ENCODE measurements around the gene HMGCS2. TPM values are rescaled to one million over a fixed set of nuclear protein-coding genes. Genes with fewer than 3 reads are reported as not detected.

Gene HMGCS2
- not detected in 2 replicates for total RNA-seq

DNA sequence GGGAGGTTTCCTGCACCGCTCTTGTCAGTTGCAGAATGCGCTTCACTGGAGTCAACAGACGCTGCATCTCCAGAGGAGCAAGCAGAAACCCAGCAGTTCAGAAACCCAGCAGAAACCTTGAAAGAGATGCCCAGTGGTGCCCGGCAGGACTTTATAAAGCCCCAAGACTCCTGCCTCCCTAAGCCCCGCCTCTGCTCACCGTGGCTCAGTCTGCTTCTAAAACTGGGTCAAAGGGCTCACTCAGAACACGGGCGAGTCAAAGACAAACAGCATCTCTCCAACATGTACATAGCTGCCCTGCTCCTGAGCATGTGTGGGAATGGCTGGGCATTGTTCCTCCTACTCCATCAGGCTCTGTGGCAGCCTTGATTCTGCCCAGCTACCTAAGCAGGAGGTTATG lies at the start of gene HMGCS2:
TSS of gene HMGCS2 (minus strand) at position 128 of the 400 bp plus-strand sequence. CDS start at position 67, 61 bp downstream.
- no peak for DNase-seq (ENCODE audit: low read depth)
- H3K4me3 ChIP-seq (ENCODE audit: low read depth, low read length), result no peak within 1 kb of the TSS
- TF ChIP-seq, protein P1, sequence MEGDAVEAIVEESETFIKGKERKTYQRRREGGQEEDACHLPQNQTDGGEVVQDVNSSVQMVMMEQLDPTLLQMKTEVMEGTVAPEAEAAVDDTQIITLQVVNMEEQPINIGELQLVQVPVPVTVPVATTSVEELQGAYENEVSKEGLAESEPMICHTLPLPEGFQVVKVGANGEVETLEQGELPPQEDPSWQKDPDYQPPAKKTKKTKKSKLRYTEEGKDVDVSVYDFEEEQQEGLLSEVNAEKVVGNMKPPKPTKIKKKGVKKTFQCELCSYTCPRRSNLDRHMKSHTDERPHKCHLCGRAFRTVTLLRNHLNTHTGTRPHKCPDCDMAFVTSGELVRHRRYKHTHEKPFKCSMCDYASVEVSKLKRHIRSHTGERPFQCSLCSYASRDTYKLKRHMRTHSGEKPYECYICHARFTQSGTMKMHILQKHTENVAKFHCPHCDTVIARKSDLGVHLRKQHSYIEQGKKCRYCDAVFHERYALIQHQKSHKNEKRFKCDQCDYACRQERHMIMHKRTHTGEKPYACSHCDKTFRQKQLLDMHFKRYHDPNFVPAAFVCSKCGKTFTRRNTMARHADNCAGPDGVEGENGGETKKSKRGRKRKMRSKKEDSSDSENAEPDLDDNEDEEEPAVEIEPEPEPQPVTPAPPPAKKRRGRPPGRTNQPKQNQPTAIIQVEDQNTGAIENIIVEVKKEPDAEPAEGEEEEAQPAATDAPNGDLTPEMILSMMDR (IDR thresholded peaks at IDR 0.05; ENCODE audit: insufficient read depth, low read depth, low read length), result no peak

DNA sequence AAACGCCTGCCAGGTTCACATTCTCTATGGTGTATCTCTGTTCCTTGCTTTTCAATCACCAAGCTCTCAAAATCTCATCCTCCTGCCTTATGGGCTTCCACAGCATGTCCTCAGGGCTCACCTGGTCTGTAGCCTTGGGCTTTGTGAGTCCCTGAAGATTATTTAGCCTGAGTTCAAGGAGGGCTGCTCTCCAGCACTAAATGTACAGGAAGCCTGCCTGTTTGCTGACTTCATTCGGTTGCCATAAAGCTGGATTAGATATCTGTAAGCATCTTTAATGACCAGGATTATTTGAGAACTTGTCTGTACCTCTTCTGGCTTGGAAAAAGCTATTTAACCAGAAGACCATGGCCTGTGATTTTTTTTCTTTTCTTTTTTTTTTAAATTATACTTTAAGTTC lies 49.5 kb upstream of the HMGCS2 start:
- TF ChIP-seq, protein P1 (IDR thresholded peaks at IDR 0.05; ENCODE audit: insufficient read depth, low read depth, low read length), result no peak
- no peak overlapping the region for H3K4me3 ChIP-seq (ENCODE audit: low read depth, low read length)
- DNase-seq (ENCODE audit: low read depth), result peak; percentile 76

DNA sequence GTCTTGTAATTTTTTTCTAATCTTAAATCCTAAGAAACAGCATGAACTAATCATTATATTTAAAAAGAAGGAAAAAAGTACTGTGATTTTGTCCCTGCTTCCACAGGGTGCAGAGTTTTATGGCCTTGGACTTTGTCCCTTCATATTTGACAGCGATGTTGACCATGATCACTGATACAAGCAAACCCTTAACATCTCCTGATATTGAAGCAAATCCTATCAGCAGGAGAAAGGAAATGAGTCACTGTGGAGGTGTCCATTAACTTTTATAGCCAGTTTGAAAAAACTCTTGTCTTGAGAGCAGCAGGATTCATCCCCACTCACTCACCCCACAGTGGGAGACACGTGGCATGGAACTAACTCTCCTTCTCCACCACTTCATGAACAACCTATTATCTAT lies 47.7 kb upstream of the HMGCS2 start:
- TF ChIP-seq, protein P1 (IDR thresholded peaks at IDR 0.05; ENCODE audit: insufficient read depth, low read depth, low read length), result no peak
- no peak overlapping the region for H3K4me3 ChIP-seq (ENCODE audit: low read depth, low read length)
- DNase-seq (ENCODE audit: low read depth), result peak; percentile 79

DNA sequence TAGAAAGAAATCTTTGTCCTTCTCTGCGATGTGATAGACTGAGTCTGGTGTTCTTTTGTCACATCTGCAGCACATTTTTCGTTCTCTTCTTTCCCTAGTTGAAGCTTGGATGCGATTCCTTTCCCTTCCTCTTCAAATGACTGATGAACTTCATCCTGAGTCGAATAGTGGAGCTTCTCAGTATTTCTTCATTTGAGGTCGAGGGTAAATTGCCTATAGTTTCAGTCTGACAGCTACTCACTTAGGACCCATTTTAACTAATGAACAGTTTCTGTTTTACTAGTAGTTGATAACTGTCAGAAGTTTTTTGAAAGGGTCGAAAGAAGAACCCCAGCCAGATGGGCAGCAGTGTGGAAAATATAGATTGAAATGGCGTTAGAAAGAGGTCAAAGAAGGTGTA lies 47.2 kb upstream of the HMGCS2 start:
- TF ChIP-seq, protein P1 (IDR thresholded peaks at IDR 0.05; ENCODE audit: insufficient read depth, low read depth, low read length), result no peak
- no peak for DNase-seq (ENCODE audit: low read depth)
- H3K4me3 ChIP-seq (ENCODE audit: low read depth, low read length), result no peak overlapping the region

DNA sequence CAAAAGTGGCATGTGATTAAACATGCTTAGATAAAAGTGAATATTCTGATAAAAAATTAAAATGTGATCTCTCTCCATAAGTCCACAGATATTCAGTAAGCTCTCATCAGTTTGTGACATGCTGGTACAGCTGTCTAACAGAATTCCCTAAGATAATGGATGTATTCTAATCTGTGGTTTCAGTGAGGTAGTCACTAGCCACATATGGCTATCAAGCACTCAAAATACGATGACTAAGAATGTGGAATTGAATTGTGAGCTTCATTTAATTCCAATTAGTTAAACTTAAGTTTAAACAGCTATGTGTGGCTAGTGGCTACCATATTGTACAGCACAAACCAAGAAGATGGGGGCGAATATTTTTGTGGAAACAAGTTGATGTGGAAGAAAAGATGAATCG lies 46.7 kb upstream of the HMGCS2 start:
- TF ChIP-seq, protein P1 (IDR thresholded peaks at IDR 0.05; ENCODE audit: insufficient read depth, low read depth, low read length), result no peak
- DNase-seq (ENCODE audit: low read depth), result no peak

DNA sequence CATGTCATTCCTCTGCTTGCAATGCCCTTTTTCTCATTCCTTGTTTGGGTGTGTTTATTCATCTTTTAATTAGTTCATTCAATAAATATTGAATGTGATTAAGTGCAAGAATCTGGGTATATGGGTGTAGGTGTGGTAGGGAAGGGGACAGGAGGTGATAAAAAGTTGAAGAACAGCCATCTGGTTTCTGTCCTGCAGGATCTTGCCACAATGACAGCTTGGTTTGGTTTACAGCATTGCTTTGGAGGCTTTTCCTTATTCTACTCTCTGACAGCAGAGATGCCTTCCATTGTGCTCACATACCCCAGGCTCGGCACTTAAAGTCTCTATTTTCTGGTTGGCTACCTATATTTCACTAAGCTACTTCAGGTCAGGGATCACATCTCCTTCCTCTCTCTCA lies 45.6 kb upstream of the HMGCS2 start:
- DNase-seq (ENCODE audit: low read depth), result peak; percentile 17
- no peak overlapping the region for H3K4me3 ChIP-seq (ENCODE audit: low read depth, low read length)

More for the DNA sequence above, 46.7 kb upstream of the HMGCS2 start:
- H3K4me3 ChIP-seq (ENCODE audit: low read depth, low read length), result no peak overlapping the region

More for the DNA sequence above, 45.6 kb upstream of the HMGCS2 start:
- TF ChIP-seq, protein P1 (IDR thresholded peaks at IDR 0.05; ENCODE audit: insufficient read depth, low read depth, low read length), result no peak
